GM12891 (cell line): ENCODE measurements around the gene SCAND1. TPM values are rescaled to one million over a fixed set of nuclear protein-coding genes. Genes with fewer than 3 reads are reported as not detected.
"Not testable (repeated sequence)": the region's sequence is repeated elsewhere in the genome, so short reads cannot be mapped to it uniquely, and the experiment has no call there.

Experiments used
- DNase-seq: peaks from one replicate; pipeline ENCODE4 v3.0.0; 2011; ENCODE audit warnings: low spot score; ENCODE audit not compliant: insufficient read length
- FAIRE-seq: peaks from 2 replicates; lab custom pipeline; 2011; peaks lifted over from hg19 to GRCh38; lab: Jason Lieb, UNC
- PAX5 ChIP-seq: IDR thresholded peaks from 2 replicates; pipeline ENCODE4 v1.6.1; 2011; ENCODE audit warnings: low read length, moderate library complexity, mild to moderate bottlenecking; ENCODE audit not compliant: insufficient read depth, severe bottlenecking
- POLR2A ChIP-seq: IDR thresholded peaks from 2 replicates; pipeline ENCODE4 v1.6.1; 2011; ENCODE audit warnings: low read depth, low read length, control low read depth
- POLR2AphosphoS5 ChIP-seq: IDR thresholded peaks from 2 replicates; pipeline ENCODE4 v1.6.1; 2011; ENCODE audit warnings: low read depth, low read length, control low read depth
- POU2F2 ChIP-seq: IDR thresholded peaks from 2 replicates; pipeline ENCODE4 v1.6.1; 2011; ENCODE audit warnings: low read depth, mild to moderate bottlenecking, control low read depth, low read length, moderate library complexity
- SPI1 ChIP-seq: IDR thresholded peaks from 2 replicates; pipeline ENCODE4 v1.6.1; 2011; ENCODE audit warnings: low read depth, low read length, control low read depth
- TAF1 ChIP-seq: IDR thresholded peaks from 2 replicates; pipeline ENCODE4 v1.6.1; 2011; ENCODE audit warnings: low read depth, low read length, control low read depth
- polyA plus RNA-seq: library from polyadenylated mRNA; unstranded; fragments of >200 nt; gene quantifications from one replicate; pipeline ENCODE4 v1.2.1, GENCODE V29; 2012; ENCODE audit warnings: low read depth, missing spikeins, inconsistent platforms; ENCODE audit not compliant: missing spikeins

SCAND1 gene
- 39.2 TPM for polyA plus RNA-seq

GRCh38 chr20:35954200-35954906 lies at the start of gene SCAND1:
Gene SCAND1, minus strand, starts transcription at chr20:35954502. Its CDS starts 218 bp downstream, at chr20:35954284.
- FAIRE-seq (peak; percentile 97), DNase-seq (peak; percentile 90)
- TF ChIP-seq SPI1 (no peak), POLR2AphosphoS5 (peak; percentile 95), TAF1 (peak; percentile 95), POLR2A (peak; percentile 95), PAX5 (peak; percentile 67), POU2F2 (peak; percentile 78; the same call in 1 of the 2 replicates)

GRCh38 chr20:36004045-36004444 lies 49.7 kb upstream of the SCAND1 start:
- FAIRE-seq (no peak), DNase-seq (no peak)
- no peak for TF ChIP-seq PAX5
- no peak for TF ChIP-seq POU2F2
- no peak for TF ChIP-seq POLR2A
- TF ChIP-seq SPI1 = no peak
- no peak for TF ChIP-seq POLR2AphosphoS5
- no peak for TF ChIP-seq TAF1

GRCh38 chr20:36002855-36003254 lies 48.6 kb upstream of the SCAND1 start:
- FAIRE-seq (no peak), DNase-seq (no peak)
- no peak for TF ChIP-seq POLR2AphosphoS5
- no peak for TF ChIP-seq PAX5
- no peak for TF ChIP-seq POU2F2
- no peak for TF ChIP-seq SPI1
- TF ChIP-seq POLR2A = no peak
- TF ChIP-seq TAF1 = no peak

- FAIRE-seq = not testable (repeated sequence)
Measured at GRCh38 chr20:36001331-36001730, 47.0 kb upstream of the SCAND1 start.

GRCh38 chr20:35996492-35996891 lies 42.2 kb upstream of the SCAND1 start:
- not testable (repeated sequence) for DNase-seq, FAIRE-seq

More at GRCh38 chr20:36001331-36001730, 47.0 kb upstream of the SCAND1 start:
- DNase-seq = not testable (repeated sequence)

- DNase-seq (peak; percentile 56), FAIRE-seq (peak; percentile 81)
- TF ChIP-seq POU2F2 (no peak), POLR2AphosphoS5 (no peak), SPI1 (no peak), TAF1 (no peak), POLR2A (no peak), PAX5 (no peak)
Measured at GRCh38 chr20:35994994-35995453, 40.7 kb upstream of the SCAND1 start.

- TF ChIP-seq PAX5 (no peak), TAF1 (no peak), POLR2AphosphoS5 (no peak), POLR2A (no peak), SPI1 (no peak), POU2F2 (no peak)
- DNase-seq = peak; percentile 54
- no peak for FAIRE-seq
Measured at GRCh38 chr20:35992713-35993335, 38.5 kb upstream of the SCAND1 start.

GRCh38 chr20:35991142-35991771 lies 37.0 kb upstream of the SCAND1 start:
- no peak for FAIRE-seq
- TF ChIP-seq POLR2A (no peak), SPI1 (no peak), PAX5 (no peak), POU2F2 (no peak)
- DNase-seq = no peak

GRCh38 chr20:35988910-35989463 lies 34.7 kb upstream of the SCAND1 start:
- TF ChIP-seq POLR2AphosphoS5 (no peak), POLR2A (no peak), PAX5 (no peak), TAF1 (no peak), POU2F2 (no peak), SPI1 (no peak)
- FAIRE-seq (no peak), DNase-seq (no peak)
